Measurements from ENCODE around the gene THEMIS.
A peak's percentile ranks its signal among the peaks of the same experiment; 100 is the strongest.
"Not testable (repeated sequence)": the region's sequence is repeated elsewhere in the genome, so short reads cannot be mapped to it uniquely, and the experiment has no call there.

THEMIS gene

GRCh38 chr6:127690588-127690987, 210.3 kb downstream of the THEMIS start:
- H3K9ac ChIP-seq (ENCODE audit: low read length), result no peak overlapping the region
- H3K4me1 ChIP-seq (ENCODE audit: low read length), result no peaks in the 10 kb centered on the region
- H3K36me3 ChIP-seq (replicated peaks; ENCODE audit: insufficient read depth, low read length), result no peaks in the 10 kb centered on the region
- no peaks in the 10 kb centered on the region for H3K79me2 ChIP-seq (ENCODE audit: low read length)
- no peaks in the 10 kb centered on the region for H3K9me2 ChIP-seq (replicated peaks; ENCODE audit: insufficient read depth, low read length)
- no peaks in the 10 kb centered on the region for H4K20me1 ChIP-seq (ENCODE audit: insufficient read depth, low read length)
- H3K4me2 ChIP-seq (ENCODE audit: low read depth, low read length), result no peak overlapping the region
- no peaks in the 10 kb centered on the region for H3F3A ChIP-seq (ENCODE audit: insufficient read depth, low read length)
- H2AFZ ChIP-seq (ENCODE audit: low read length), result no peak overlapping the region
- no peak for DNase-seq
- TF ChIP-seq EZH2 (optimal IDR thresholded peaks at IDR 0.05; ENCODE audit: low read depth, low read length) (no peak), EZH2phosphoT487 (IDR thresholded peaks at IDR 0.05; ENCODE audit: low read length) (no peak), CTCF (IDR thresholded peaks at IDR 0.05; ENCODE audit: low read length) (no peak)
- H3K9me3 ChIP-seq (replicated peaks; ENCODE audit: insufficient read depth, low read length), result no peaks in the 10 kb centered on the region
- no peaks in the 10 kb centered on the region for H3K27me3 ChIP-seq (replicated peaks; ENCODE audit: insufficient read depth, low read length)
- H3K27ac ChIP-seq (ENCODE audit: low read length), result no peak overlapping the region
- no peak overlapping the region for H3K4me3 ChIP-seq (ENCODE audit: low read length)

- no peaks in the 10 kb centered on the region for H4K20me1 ChIP-seq (ENCODE audit: insufficient read depth, low read length)
- TF ChIP-seq CTCF (IDR thresholded peaks at IDR 0.05; ENCODE audit: low read length), result peak; percentile 37
- no peak for TF ChIP-seq EZH2phosphoT487 (IDR thresholded peaks at IDR 0.05; ENCODE audit: low read length)
- TF ChIP-seq EZH2 (optimal IDR thresholded peaks at IDR 0.05; ENCODE audit: low read depth, low read length), result no peak
- no peak for DNase-seq
Observed at GRCh38 chr6:127690092-127690491, 210.8 kb downstream of the THEMIS start.

GRCh38 chr6:127687490-127687889, 213.4 kb downstream of the THEMIS start:
- DNase-seq, result not testable (repeated sequence)

More at GRCh38 chr6:127690092-127690491, 210.8 kb downstream of the THEMIS start:
- H3K9me3 ChIP-seq (replicated peaks; ENCODE audit: insufficient read depth, low read length), result no peaks in the 10 kb centered on the region
- no peaks in the 10 kb centered on the region for H3K79me2 ChIP-seq (ENCODE audit: low read length)
- no peak overlapping the region for H3K9ac ChIP-seq (ENCODE audit: low read length)
- no peak overlapping the region for H3K4me3 ChIP-seq (ENCODE audit: low read length)
- no peaks in the 10 kb centered on the region for H3K27me3 ChIP-seq (replicated peaks; ENCODE audit: insufficient read depth, low read length)
- H3F3A ChIP-seq (ENCODE audit: insufficient read depth, low read length), result no peaks in the 10 kb centered on the region
- no peak overlapping the region for H3K27ac ChIP-seq (ENCODE audit: low read length)
- H3K4me2 ChIP-seq (ENCODE audit: low read depth, low read length), result no peak overlapping the region
- no peaks in the 10 kb centered on the region for H3K9me2 ChIP-seq (replicated peaks; ENCODE audit: insufficient read depth, low read length)
- H3K4me1 ChIP-seq (ENCODE audit: low read length), result no peaks in the 10 kb centered on the region
- no peaks in the 10 kb centered on the region for H3K36me3 ChIP-seq (replicated peaks; ENCODE audit: insufficient read depth, low read length)
- no peak overlapping the region for H2AFZ ChIP-seq (ENCODE audit: low read length)

GRCh38 chr6:127686084-127686483, 214.8 kb downstream of the THEMIS start:
- no peak overlapping the region for H3K4me2 ChIP-seq (ENCODE audit: low read depth, low read length)
- no peak overlapping the region for H3K9ac ChIP-seq (ENCODE audit: low read length)
- H3K4me1 ChIP-seq (ENCODE audit: low read length), result no peaks in the 10 kb centered on the region
- no peak overlapping the region for H3K27ac ChIP-seq (ENCODE audit: low read length)
- no peak for TF ChIP-seq EZH2 (optimal IDR thresholded peaks at IDR 0.05; ENCODE audit: low read depth, low read length)
- no peak for TF ChIP-seq EZH2phosphoT487 (IDR thresholded peaks at IDR 0.05; ENCODE audit: low read length)
- no peak for TF ChIP-seq CTCF (IDR thresholded peaks at IDR 0.05; ENCODE audit: low read length)
- H3F3A ChIP-seq (ENCODE audit: insufficient read depth, low read length), result no peaks in the 10 kb centered on the region
- no peaks in the 10 kb centered on the region for H3K79me2 ChIP-seq (ENCODE audit: low read length)
- no peak overlapping the region for H3K4me3 ChIP-seq (ENCODE audit: low read length)
- H4K20me1 ChIP-seq (ENCODE audit: insufficient read depth, low read length), result no peaks in the 10 kb centered on the region
- no peak for DNase-seq
- H3K9me2 ChIP-seq (replicated peaks; ENCODE audit: insufficient read depth, low read length), result no peaks in the 10 kb centered on the region
- no peaks in the 10 kb centered on the region for H3K36me3 ChIP-seq (replicated peaks; ENCODE audit: insufficient read depth, low read length)
- H2AFZ ChIP-seq (ENCODE audit: low read length), result no peak overlapping the region
- no peaks in the 10 kb centered on the region for H3K9me3 ChIP-seq (replicated peaks; ENCODE audit: insufficient read depth, low read length)
- no peaks in the 10 kb centered on the region for H3K27me3 ChIP-seq (replicated peaks; ENCODE audit: insufficient read depth, low read length)

More at GRCh38 chr6:127687490-127687889, 213.4 kb downstream of the THEMIS start:
- not testable (repeated sequence) for H3K9me2 ChIP-seq (replicated peaks; ENCODE audit: insufficient read depth, low read length); H3K27me3 ChIP-seq (replicated peaks; ENCODE audit: insufficient read depth, low read length); H2AFZ ChIP-seq (ENCODE audit: low read length); H3K4me3 ChIP-seq (ENCODE audit: low read length); H3K9me3 ChIP-seq (replicated peaks; ENCODE audit: insufficient read depth, low read length); H3K79me2 ChIP-seq (ENCODE audit: low read length); H3K36me3 ChIP-seq (replicated peaks; ENCODE audit: insufficient read depth, low read length); H3K4me2 ChIP-seq (ENCODE audit: low read depth, low read length); H3K27ac ChIP-seq (ENCODE audit: low read length); H3K4me1 ChIP-seq (ENCODE audit: low read length); H4K20me1 ChIP-seq (ENCODE audit: insufficient read depth, low read length); H3F3A ChIP-seq (ENCODE audit: insufficient read depth, low read length); H3K9ac ChIP-seq (ENCODE audit: low read length)

Measured in MM.1S (cell line).